Right lobe of liver (tissue), 4 donors: ENCODE data around the gene FKBP1A.

Source experiments
- CTCF ChIP-seq, 4 donors: fragments of 200-600 bp in 3 of 4; fragments of 450-650 bp in 1 of 4; IDR thresholded peaks; one replicate each; pipeline versions ENCODE4 v1.5.1 to v1.8.0; 2016 to 2022; ENCODE audit warnings: antibody characterized with exemption in 4 of 4, mild to moderate bottlenecking in 2 of 4
- POLR2A ChIP-seq: fragments of 450-650 bp; IDR thresholded peaks from one replicate; pipeline ENCODE4 v1.6.1; 2017; ENCODE audit warnings: antibody characterized with exemption, mild to moderate bottlenecking
- donor health status: DM: no; HTN: no; CAD: no.
- donor health status: DM: no; HTN: no; CAD: no.
- donor health status: DM: no; HTN: yes; CAD: no.

- TF ChIP-seq POLR2A (no peak), CTCF (IDR thresholded peaks at IDR 0.05) (no peak)
Observed at GRCh38 chr20:1393507-1393882, 641 bp upstream of the FKBP1A start.
